Adrenal gland (tissue), 19 donors: ENCODE results near the gene NDUFAF3. TPM values are rescaled to one million over a fixed set of nuclear protein-coding genes. Genes with fewer than 3 reads are reported as not detected.
A peak's percentile ranks its signal among the peaks of the same experiment; 100 is the strongest.

ENCODE experiments used
- DNase-seq, 7 donors: peaks; one replicate each; pipeline ENCODE4 v3.0.0-alpha.2; 2019 to 2020
- H3K27ac ChIP-seq, 5 donors: fragments of 200-600 bp; sonication (generic) in 4 of 5; 1 replicate in 3 of 5; 2 replicates in 2 of 5; pipeline versions ENCODE4 v1.5.1 to v1.8.0; 2016 to 2020; ENCODE audit warnings: mild to moderate bottlenecking in 1 of 5
- H3K27me3 ChIP-seq: fragments of 200-600 bp; 2 replicates; pipeline ENCODE4 v1.8.0; 2021
- H3K36me3 ChIP-seq, 2 donors: fragments of 200-600 bp; replicated peaks in 1 of 2; 1 replicate in 1 of 2; 2 replicates in 1 of 2; pipeline versions ENCODE4 v1.5.1 to v1.8.0; 2018 to 2022
- H3K4me1 ChIP-seq, 2 donors: fragments of 200-600 bp; replicated peaks in 1 of 2; 1 replicate in 1 of 2; 2 replicates in 1 of 2; pipeline versions ENCODE4 v1.5.1 to v1.8.0; 2018 to 2021
- H3K4me3 ChIP-seq, 4 donors: fragments of 200-600 bp; sonication (generic) in 3 of 4; one replicate each; pipeline ENCODE4 v1.5.1; 2016 to 2018
- H3K9me3 ChIP-seq, 3 donors: fragments of 200-600 bp; sonication (generic) in 1 of 3; replicated peaks in 1 of 3; 1 replicate in 2 of 3; 2 replicates in 1 of 3; pipeline versions ENCODE4 v1.5.1 to v1.8.0; 2016 to 2021
- CTCF ChIP-seq, 6 experiments: fragments of 450-650 bp in 4 of 6; fragments of 200-600 bp in 2 of 6; sonication (generic) in 1 of 6; IDR thresholded peaks; 1 replicate in 5 of 6; 2 replicates in 1 of 6; pipeline versions ENCODE4 v1.5.1 to v1.8.0; 2016 to 2021; ENCODE audit warnings: antibody characterized with exemption in 6 of 6, mild to moderate bottlenecking in 2 of 6, moderate library complexity in 1 of 6
- POLR2A ChIP-seq, 2 donors: fragments of 450-650 bp; IDR thresholded peaks; one replicate each; pipeline ENCODE4 v1.6.1; 2017; ENCODE audit warnings: antibody characterized with exemption in 2 of 2, mild to moderate bottlenecking in 2 of 2, moderate library complexity in 1 of 2
- WGBS, 4 donors: extraction: QIAGEN DNeasy Blood & Tissue Kit in 2 of 4; methylation state at CpG; one replicate each; pipeline versions ENCODE4 v1.1.5 to v1.1.7; 2013 to 2017; 5-methylcytosine and 5-hydroxymethylcytosine counted together
- intact Hi-C, 2 donors: fragments of 100-400 bp; cut with DNase I; formaldehyde crosslinking; loops; one replicate each; pipeline versions ENCODE4 v1.14.1 to v1.15.0; 2022 to 2023
- long read RNA-seq, 10 donors: library from polyadenylated mRNA in 3 of 10; unstranded in 2 of 10; stranded (forward) in 1 of 10; transcript quantifications; one replicate each; pipeline ENCODE4 v2.0.0 and lab custom pipeline, GENCODE V29; 2021 to 2026
- polyA plus RNA-seq, 3 donors: library from polyadenylated mRNA; stranded (reverse); fragments of 200-250 nt in 2 of 3; fragments of 350-450 nt in 1 of 3; fragmentation: Illumina TruSeq in 1 of 3; extraction: RNeasy Lipid Tissue Mini Kit (QIAGEN cat#74804) in 1 of 3; gene quantifications; one replicate each; pipeline ENCODE4 v1.2.3, GENCODE V29; 2013 to 2014
- total RNA-seq, 9 donors: library from RNA; depleted of rRNA in 4 of 9; stranded (reverse); fragments of >200 nt in 4 of 9; fragments of 120-200 nt in 1 of 9; fragmentation: NEBNext Ultra II Directional in 1 of 9; extraction: Animal tissue kit (Norgen Biotek cat#: 25700) in 1 of 9; gene quantifications; one replicate each; pipeline versions ENCODE4 v1.1.0 to v1.2.4, GENCODE V29; 2013 to 2023
- donor health status: healthy with polysubstance abuse.
- donor health status: Bipolar disorder and iron deficiency.
- donor health status: DM: yes; HTN: yes; CAD: no.
- donor health status: DM: no; HTN: no; CAD: no.
- donor health status: DM: no; HTN: no; CAD: no.
- donor health status: DM: yes; HTN: yes; CAD: no.

NDUFAF3 gene, protein sequence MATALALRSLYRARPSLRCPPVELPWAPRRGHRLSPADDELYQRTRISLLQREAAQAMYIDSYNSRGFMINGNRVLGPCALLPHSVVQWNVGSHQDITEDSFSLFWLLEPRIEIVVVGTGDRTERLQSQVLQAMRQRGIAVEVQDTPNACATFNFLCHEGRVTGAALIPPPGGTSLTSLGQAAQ
- total RNA-seq (100 to 1,000 TPM in 8 of 9 donors, 10 to 100 TPM in 1; 87.2 to 442 (median 171) TPM), polyA plus RNA-seq (100 to 1,000 TPM; 102 to 578 (median 269) TPM)
- long read RNA-seq, donor 1, transcript NDUFAF3-206 (4 exons, 826 nt): minor isoform, 7 of 150 reads
- long read RNA-seq, donor 1, transcript NDUFAF3-202 (5 exons, 2,012 nt): major isoform, 109 of 150 reads
- long read RNA-seq, donor 1, partial matches to known transcripts: 15 of 150 reads
- long read RNA-seq, donor 1, other reads (novel, unspliced or antisense): 17 of 150 reads
- long read RNA-seq, donor 2, transcript NDUFAF3-202 (5 exons, 2,012 nt): major isoform, 68 of 94 reads
- long read RNA-seq, donor 2, partial matches to known transcripts: 7 of 94 reads
- long read RNA-seq, donor 2, other reads (novel, unspliced or antisense): 13 of 94 reads
- long read RNA-seq, donor 3, transcript NDUFAF3-202 (5 exons, 2,012 nt): major isoform, 71 of 108 reads
- long read RNA-seq, donor 3, transcript NDUFAF3-206 (4 exons, 826 nt): minor isoform, 9 of 108 reads
- long read RNA-seq, donor 3, partial matches to known transcripts: 21 of 108 reads
- long read RNA-seq, donor 3, other reads (novel, unspliced or antisense): 6 of 108 reads
- long read RNA-seq, donor 4, transcript NDUFAF3-202 (5 exons, 2,012 nt): major isoform, 218 of 274 reads
- long read RNA-seq, donor 4, partial matches to known transcripts: 3 of 274 reads
- long read RNA-seq, donor 4, other reads (novel, unspliced or antisense): 45 of 274 reads
- long read RNA-seq, donor 5, transcript NDUFAF3-202 (5 exons, 2,012 nt): major isoform, 253 of 316 reads
- long read RNA-seq, donor 5, transcript NDUFAF3-206 (4 exons, 826 nt): minor isoform, 7 of 316 reads
- long read RNA-seq, donor 5, partial matches to known transcripts: 1 of 316 reads
- long read RNA-seq, donor 5, other reads (novel, unspliced or antisense): 54 of 316 reads
- long read RNA-seq, donor 6, transcript NDUFAF3-202 (5 exons, 2,012 nt): major isoform, 152 of 202 reads
- long read RNA-seq, donor 6, partial matches to known transcripts: 1 of 202 reads
- long read RNA-seq, donor 6, other reads (novel, unspliced or antisense): 43 of 202 reads
- long read RNA-seq, donor 7, transcript NDUFAF3-202 (5 exons, 2,012 nt): major isoform, 63 of 78 reads
- long read RNA-seq, donor 7, partial matches to known transcripts: 5 of 78 reads
- long read RNA-seq, donor 7, other reads (novel, unspliced or antisense): 6 of 78 reads
- long read RNA-seq, donor 8, transcript NDUFAF3-202 (5 exons, 2,012 nt): major isoform, 129 of 371 reads
- long read RNA-seq, donor 8, partial matches to known transcripts: 147 of 371 reads
- long read RNA-seq, donor 8, other reads (novel, unspliced or antisense): 94 of 371 reads
- long read RNA-seq, donor 9, transcript NDUFAF3-206 (4 exons, 826 nt): minor isoform, 6 of 92 reads
- long read RNA-seq, donor 9, transcript NDUFAF3-202 (5 exons, 2,012 nt): major isoform, 69 of 92 reads
- long read RNA-seq, donor 9, partial matches to known transcripts: 7 of 92 reads
- long read RNA-seq, donor 9, other reads (novel, unspliced or antisense): 8 of 92 reads
- long read RNA-seq, donor 10, transcript NDUFAF3-202 (5 exons, 2,012 nt): major isoform, 50 of 63 reads
- long read RNA-seq, donor 10, transcript NDUFAF3-206 (4 exons, 826 nt): minor isoform, 7 of 63 reads
- long read RNA-seq, donor 10, partial matches to known transcripts: 0 of 63 reads
- long read RNA-seq, donor 10, other reads (novel, unspliced or antisense): 6 of 63 reads

GRCh38 chr3:49021813-49022687, at the start of gene NDUFAF3:
NDUFAF3 (plus strand) TSS chr3:49022121; CDS start chr3:49022145, 24 bp downstream.
- Histone ChIP-seq H3K4me1 (peaks cover 22 to 44% of the 10 kb centered on the region in 2 donors), H3K4me3 (peak within 1 kb of the TSS; percentile 54 to 91 (median 66)), H3K36me3 (peaks cover 0 to 38% of the 10 kb centered on the region in 2 donors), H3K27ac (peak within 1 kb of the TSS; percentile 98 to 100 (median 99)), H3K27me3 (no peaks in the 10 kb centered on the region), H3K9me3 (no peaks in the 10 kb centered on the region)
- TF ChIP-seq POLR2A (IDR thresholded peaks at IDR 0.05) (peak; percentile 91 to 93), CTCF (IDR thresholded peaks at IDR 0.05) (peak; percentile 89 to 99 (median 96))
- WGBS, 4 donors: 0 to 1% (median 0%) methylated on average over 15 to 83 of the region's 83 CpGs
- DNase-seq: peak; percentile 93 to 97 (median 94)
- intact Hi-C loops: loop anchor here in 1 of 2 donors (10.0 kb wide), 1 partner anchor 1023 kb away; no protein-coding TSS in a partner anchor

DNA sequence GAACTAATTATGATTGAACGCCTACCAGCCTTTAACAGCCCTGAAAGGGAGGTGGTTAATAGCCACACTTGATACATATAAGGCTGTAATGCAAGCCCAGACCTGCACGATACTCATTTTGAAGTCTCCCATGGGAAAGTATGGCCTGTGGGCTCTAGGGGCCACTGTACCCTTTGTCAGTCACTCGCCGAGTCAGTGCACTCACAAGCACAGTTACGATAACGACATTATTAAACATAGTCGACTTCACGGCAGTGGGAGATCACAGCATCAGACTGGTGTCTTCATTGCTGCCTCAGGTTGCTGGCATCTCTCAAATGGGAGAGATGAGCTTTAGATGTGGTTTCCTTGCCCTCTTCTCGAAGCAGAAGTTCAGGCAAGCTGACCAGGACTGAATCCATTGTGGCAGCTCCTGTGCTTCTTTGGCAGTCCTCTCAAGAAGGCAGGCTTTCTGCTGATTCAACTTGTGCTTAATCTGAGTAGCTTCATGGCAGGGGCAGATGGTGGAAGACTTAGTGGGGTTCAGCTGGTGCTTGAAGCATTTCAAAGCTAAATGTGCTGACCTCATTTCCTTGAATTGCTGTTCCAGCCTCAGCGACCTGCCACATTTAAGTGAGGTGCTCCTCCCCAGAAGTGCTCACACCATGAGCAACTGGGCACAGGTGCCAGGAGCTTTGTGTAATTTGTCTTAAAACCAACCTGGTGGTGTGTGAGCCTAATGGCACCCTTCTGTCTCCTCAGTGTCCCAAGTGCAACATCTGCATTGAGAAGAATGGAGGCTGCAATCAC, 47.7 kb upstream of the NDUFAF3 start:
- H3K27ac ChIP-seq: no peak overlapping the region

More for the DNA sequence above, 47.7 kb upstream of the NDUFAF3 start:
- peak in 1 of 7 donors; percentile 2 for DNase-seq
- Histone ChIP-seq H3K27me3 (no peaks in the 10 kb centered on the region), H3K4me3 (no peak overlapping the region), H3K36me3 (peaks cover 0 to 87% of the 10 kb centered on the region in 2 donors), H3K9me3 (no peaks in the 10 kb centered on the region), H3K4me1 (no peaks in the 10 kb centered on the region)
- TF ChIP-seq POLR2A (IDR thresholded peaks at IDR 0.05): no peak
- TF ChIP-seq CTCF (IDR thresholded peaks at IDR 0.05): no peak
- WGBS, 4 donors: 91 to 96% (median 94%) methylated on average over 10 of the region's 10 CpGs
- intact Hi-C loops: no loop called here
